CD4-positive, alpha-beta T cell treated with Interferon gamma for 1 hour (primary cell): ENCODE results near the gene PLD1.
"Not testable (repeated sequence)": the region's sequence is repeated elsewhere in the genome, so short reads cannot be mapped to it uniquely, and the experiment has no call there.

ENCODE experiments used
- DNase-seq: peaks from one replicate; pipeline ENCODE4 v3.0.0-alpha.2; 2020

The PLD1 gene

DNA sequence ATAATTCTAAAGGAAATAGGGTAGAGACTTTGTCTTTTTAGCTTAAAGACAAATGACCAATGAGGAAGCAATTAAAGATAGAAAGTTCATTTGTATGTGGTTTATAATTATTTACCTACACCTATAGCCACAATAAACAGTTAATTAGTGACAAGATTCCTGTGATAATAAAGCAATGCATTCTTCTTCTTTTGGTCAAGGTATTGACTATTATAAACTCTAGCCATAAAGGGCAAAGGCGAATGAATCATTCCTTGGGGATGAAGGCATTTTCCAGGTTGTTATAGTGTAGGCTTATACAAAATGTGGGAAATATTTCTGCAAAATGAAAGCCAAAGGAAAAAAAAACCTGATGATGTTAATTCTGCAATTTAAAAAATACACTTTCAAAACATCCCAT lies 115.4 kb downstream of the PLD1 start:
- no peak for DNase-seq

DNA sequence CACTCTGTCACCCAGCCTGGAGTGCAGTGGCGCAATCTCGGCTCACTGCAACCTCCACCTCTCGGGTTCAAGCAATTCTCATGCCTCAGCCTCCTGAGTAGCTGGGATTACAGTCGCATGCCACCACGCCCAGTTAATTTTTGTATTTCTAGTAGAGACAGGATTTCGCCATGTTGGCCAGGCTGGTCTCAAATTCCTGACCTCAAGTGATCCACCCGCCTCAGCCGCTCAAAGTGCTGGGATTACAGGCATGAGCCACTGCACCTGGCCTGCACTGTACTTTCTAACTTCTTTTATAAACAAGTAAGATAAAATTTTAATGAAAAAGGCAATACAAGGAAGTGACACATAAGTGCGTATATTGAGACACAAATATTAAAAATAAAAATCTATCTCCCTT lies 117.7 kb downstream of the PLD1 start:
- DNase-seq = not testable (repeated sequence)

DNA sequence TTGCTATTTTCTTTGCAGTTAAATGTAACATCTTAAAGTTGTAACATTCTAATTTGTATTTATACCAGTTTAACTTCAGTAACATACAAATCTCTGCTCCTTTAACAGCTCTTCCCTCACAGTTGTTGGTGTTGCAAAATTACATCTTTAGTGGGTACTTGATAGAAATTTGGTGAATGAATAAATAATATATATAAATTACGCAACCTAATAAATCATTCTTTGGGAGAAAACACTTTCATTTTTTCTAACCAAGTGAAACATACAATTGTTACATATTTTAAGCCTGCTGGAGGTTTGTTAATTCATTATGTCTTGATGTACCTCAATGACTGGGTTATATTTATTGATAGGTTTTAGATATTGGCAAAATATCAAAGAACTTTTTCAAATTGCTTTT lies 118.8 kb downstream of the PLD1 start:
- DNase-seq = no peak

DNA sequence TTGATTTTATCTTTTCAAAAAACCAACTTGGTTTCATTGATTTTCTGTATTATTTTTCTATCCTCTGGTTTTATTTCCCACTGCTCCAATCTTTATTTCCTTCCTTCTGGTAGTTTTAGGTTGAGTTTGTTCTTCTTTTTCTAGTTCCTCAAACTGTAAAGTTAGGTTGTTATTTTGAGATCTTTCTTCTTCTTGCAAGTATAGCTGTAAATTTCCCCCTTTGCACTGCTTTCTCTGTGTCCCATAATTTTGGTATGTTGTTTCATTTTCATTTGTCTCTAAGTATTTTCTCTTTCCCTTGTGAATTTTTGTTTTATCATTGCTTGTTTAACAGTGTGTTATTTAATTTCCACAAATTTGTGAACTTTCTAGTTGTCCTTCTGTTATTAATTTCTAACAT lies 120.0 kb downstream of the PLD1 start:
- DNase-seq = no peak

DNA sequence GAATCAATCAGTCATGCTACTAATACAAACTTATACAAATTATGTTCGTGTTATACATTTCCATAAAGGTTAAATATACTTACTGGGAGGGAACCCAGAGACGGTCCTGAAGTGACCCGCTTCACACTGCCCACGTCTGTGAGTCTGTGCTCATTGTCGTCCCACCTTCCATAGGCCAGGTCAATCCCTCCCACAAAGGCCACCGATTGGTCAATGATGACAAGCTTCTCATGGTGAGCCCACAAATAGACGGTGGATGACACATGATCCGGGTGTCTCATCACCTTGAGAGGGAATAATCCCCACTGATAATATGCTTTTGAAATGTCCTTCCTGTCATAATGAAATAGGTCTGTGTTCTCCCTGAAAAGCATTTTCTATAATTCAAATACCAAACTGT lies 121.7 kb downstream of the PLD1 start:
- DNase-seq = no peak

DNA sequence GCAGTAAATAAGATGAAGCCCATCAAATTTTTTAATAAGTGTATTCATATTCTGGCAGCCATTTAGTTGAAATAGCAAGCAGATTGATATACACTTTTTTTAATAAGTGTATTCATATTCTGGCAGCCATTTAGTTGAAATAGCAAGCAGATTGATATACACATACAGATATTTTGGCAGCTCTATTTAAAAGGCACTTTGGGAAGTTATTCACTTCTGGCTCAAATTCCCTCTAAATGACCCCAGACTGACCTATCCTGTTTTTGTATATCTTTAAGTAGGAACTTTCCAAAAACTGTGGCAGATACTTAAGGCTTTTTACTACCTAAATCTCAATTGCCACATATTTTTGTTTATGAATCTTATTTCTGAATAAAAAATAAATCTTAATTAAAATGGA lies 122.3 kb downstream of the PLD1 start:
- no peak for DNase-seq

DNA sequence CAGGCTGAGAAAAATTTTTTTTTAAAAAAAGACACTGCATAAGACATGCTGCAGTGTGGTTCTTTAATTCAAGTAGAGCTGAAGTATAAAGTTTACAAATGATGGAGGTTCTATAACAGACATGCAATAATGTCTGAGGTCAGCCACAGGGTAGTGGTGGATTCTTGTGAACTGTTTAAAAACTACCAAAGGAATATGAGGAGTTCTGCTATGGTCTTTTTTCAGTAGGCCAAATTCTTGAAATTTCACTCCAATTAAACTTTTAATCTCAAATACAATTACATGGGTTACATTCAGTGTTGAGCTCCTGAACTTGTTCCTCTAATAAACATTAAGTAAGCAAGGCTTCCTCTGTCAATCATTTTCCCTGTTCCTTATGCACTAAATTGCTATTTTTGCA lies 122.7 kb downstream of the PLD1 start:
- DNase-seq = no peak

DNA sequence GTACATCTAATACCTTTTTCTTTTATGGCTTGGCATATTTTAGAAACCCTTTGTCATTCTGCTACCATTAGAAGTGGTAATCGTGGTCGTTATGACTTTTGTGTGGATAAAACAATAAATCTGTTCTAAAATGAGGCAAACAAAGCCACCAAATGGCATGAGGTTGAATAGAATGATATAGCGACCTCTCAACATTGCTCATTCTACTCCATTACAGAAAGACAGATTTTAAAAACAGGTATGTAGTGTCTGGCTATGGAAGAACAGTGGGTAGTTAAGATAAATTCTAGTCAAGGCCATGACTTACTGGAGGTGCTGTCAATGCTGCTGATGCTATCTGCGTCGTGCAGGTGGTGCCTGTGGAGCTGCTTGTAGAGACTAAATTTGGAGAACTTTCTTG lies 123.2 kb downstream of the PLD1 start:
- DNase-seq = no peak

DNA sequence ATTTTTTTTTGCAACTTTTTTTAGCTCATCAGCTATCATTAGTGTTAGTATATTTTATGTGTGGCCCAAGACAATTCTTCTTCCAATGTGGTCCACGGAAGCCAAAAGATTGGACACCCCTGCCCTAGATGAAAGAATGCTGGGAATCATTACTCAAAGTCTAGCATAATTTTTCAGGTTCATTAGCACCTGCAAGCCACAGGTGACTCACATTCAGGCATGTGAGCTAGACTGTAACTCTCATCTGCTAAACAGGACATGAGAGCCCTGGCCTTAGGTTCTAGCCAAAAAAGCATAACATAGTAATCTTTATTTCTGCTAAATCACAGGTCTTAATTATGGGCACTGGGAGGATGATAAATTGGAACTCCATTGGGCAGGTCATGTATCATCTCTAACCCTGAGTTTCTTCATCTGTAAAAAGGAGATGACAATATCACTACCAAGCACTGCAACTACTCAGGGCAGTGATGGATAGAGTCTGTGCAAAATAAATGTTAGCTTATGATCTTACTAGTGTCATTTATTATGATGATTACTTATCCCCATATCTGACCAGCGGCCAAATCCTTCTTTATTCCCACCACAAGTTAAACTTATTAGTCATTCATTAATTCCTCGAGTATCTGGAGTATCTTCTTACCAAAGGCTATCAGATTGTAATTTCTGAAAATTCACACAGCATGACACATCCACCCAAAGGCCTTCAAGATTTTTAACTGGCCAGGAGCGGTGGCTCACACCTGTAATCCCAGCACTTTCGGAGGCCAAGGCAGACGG lies 125.0 kb downstream of the PLD1 start:
- DNase-seq = no peak

DNA sequence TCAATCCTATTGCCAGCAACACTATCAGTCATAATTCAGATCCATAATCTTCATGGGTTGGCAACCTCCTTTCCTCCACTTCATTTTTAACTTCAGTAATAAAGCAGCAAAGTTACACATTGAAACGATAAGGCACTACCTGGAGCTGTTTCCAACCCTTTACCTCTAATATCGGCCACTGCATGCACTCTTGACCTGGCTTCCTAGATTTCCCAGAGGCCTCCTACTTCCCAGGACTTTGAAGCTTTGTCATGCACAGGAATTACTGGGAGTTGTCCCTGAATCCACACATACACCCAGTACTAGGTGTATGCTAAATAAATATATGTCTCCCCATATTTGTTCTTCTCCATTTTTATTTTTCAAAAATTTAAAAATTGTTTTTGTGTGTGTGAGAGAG lies 126.1 kb downstream of the PLD1 start:
- DNase-seq = no peak

DNA sequence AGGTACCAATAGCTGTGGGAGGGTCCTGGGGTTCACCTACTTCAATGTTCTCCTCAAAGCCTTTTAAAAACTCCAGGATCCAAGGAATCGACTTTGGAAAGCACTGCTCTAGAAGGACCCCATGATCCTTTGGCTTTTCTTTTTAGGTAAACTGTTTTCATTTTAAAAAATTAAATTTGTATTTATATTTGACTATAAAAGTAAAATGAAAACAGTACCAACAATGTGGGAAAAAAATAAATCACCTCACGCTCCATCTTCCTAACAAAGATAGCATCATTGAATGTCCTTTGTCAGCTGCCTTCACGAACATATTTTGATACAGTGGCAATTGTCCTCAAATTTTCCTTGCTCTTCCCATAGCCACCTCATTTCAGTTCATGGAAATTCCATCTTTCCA lies 127.5 kb downstream of the PLD1 start:
- no peak for DNase-seq

DNA sequence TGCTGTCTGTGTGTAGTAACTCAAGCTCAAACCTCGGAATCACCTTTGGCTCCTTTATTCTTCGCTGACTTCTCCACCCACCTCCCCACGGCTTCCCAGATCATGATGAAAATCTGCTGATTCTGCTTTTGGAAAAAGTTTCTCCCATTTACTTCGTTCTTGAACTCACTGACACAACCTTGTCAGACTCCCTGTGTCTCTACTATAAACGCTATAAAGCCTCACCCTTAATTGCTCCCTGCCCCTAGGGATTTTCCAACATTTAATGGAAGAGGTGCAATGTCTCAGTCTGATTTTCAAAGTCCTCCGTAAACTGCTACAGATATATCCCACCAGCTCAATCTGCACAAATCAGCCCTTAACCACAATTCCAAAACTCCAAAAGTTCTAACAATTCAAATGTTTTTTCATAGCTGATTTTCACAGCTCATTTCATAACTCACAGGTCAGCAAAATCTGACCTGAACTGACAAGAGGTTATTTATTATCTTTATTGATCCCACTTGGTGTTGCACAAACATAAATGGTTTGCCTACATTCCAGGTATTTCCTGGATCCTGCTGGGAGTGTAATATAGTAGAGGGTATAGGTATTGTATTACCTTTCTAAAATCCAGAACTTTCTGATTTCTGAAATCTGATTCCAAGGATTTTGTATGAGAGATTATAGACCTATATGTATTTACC lies 129.4 kb downstream of the PLD1 start:
- no peak for DNase-seq

DNA sequence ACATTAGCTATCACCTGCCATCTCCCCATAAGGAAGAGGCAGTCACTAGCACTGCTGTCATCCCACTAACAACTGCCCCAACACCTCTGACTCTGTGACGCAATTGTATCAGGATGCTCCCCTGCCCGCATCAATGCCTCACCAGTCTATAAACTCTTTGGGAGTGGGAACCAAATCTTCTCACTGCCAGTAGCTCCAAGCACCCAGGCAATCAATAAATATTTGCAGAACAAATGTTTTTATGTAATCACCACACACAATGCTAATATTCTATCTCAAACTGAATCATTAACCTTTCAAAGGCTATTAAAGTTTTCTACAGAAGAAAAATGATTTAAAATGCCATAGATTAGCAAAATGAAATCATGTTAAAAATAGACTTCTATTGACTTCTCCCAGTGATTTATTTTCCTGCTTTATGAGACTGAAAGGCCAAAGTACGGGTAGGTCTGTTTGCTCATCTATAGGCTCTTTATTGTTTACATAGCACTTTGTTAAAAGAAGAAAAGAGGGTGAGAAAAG lies 131.3 kb downstream of the PLD1 start:
- no peak for DNase-seq

DNA sequence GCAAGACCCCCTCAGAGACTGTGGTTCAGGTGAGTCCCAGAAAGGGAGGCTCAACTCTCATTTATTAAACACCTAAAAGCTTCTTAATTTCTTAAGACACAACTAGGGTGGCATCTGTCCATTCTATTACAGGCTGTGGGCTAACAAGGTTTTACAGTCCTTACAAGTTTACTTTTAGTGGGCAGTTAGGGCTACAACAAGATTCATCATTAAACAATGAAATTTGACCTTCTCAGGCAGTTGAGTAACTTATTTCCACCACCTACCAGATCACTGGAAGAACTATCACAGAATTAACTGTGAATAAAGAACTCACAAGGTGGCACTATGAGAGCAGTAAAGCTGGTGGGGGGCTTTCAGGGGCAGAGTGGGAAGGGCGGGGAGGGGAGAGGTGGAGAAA lies 132.6 kb downstream of the PLD1 start:
- no peak for DNase-seq

DNA sequence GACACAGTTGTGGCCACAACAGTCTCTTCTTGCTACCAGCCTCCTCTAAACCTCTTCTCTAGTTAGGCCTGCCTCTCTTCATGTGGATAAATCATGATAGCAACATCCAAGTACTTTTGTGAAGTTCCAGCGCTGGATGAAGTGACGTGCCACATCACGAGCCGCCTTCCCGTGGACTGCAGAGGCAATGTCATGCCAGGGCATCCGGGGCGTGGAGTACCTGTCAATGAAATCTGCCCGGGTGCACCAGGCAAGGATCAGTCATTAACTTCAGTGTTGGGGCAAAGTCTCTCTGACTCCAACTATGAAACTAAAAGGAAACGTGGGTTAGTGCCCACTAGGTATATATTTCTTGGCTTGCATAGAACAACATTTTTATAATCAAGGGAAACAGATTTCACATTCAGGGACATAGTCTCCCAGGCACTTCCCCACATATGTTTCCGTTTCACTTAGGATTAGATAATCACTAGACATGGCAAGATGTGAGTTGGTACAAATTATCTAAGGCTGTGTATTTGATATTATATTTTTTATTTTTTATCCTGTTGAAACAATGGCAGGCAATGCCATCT lies 133.6 kb downstream of the PLD1 start:
- DNase-seq = no peak

DNA sequence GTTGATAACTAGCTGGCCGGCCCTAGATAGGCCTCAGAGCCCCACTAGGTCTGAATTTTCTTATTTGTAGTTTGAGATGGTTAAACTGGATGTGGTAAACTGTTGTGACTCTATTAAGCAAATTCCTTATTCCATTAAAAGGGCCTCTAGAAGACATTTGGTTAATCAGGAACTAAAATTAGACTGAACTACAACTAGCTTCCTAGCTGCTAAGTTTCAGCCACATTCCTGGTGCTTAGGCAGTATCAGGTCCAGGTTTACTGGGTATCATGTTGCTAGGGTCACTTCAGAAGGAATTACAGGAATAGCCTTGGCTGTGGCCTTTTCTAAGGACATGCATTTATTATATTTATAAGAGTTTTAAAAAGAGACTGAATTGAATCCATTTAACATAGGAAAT lies 136.3 kb downstream of the PLD1 start:
- no peak for DNase-seq

DNA sequence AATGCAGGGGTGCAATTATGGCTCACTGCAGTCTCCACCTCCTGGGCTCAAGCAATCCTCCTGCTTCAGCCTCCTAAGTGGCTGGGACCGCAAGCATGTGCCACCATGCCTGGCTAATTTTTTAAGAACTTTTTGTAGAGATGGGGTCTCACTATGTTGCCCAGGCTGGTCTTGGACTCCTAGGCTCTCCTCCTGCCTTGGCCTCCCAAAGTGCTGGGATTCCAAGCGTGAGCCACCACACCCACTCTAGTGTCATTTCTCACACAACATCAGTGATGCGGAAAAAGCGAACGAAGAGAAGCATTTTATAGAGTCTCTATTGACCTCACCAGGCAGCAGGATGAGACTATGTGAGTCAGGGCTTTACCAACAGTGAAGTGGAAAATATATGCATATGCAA lies 137.7 kb downstream of the PLD1 start:
- no peak for DNase-seq

DNA sequence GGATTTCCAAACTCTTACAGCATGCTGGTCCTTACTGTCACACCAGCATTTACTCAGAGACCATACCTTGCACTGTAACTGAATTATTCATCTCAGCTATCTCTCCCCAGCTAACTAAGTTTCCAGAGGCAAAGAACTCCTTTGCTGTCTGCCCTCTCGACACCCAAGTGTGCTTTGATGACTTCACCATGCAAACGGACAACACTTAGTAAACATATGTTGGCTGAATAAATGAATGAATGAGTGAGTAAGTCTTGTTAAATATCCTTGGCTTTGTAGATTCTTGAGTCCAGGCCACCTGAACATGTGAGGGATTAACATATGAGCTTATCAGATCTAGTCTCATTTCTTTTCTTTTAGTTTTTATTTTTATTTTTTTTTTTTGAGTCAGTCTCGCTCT lies 138.2 kb downstream of the PLD1 start:
- no peak for DNase-seq

DNA sequence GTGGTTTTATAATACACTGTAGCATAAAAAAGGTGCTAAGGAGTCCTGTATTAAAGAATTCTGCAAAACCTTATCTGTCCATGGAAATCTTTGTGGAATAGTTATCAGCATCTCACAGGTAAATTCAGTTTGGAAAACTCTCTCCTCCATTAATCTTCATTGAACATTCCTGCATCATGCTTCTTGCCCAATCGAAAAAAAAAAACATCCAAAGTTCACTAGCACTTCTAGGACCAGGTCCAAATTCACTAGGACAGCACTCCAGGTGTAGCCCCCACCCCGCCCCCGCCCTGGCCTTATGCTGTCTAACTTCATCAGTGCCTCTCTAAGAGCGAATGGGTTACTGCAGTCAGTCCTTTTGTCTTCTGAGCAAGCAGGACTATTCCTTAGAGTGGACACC lies 138.6 kb downstream of the PLD1 start:
- DNase-seq = no peak

DNA sequence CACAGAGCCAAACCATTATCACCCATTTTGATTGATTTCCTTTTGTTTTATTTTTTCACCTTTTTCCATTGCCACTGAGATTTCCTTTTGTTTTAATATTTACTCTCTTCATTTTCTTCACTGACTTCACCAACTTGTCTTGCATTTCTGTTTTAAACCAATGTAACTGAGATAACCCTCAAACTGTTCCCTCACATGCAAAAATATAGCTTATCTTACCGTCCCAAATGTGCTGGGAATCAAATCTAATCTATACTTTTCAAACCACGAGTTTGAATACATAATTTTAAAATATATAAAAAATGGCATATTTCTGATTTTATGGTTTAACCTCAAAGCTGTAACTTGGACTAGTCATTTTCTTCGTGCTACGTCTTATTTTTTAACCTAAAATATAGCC lies 143.8 kb downstream of the PLD1 start:
- no peak for DNase-seq

DNA sequence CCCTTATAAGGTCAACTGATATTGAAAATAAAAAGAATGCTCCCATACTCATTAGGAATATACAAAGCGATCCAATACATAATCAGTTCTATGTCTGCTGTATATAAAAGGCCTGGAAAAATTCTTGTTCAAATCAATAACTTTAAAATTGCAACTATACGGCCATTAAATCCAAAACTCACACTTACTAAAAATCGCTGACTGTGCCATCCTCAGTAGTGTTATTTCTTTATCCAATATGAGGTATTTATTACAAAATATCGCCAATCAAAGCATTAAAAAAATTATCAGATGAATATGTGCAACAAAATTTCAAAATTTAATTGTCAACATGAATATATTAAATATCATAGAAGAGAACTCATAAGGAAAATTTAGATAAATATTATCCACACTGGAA lies 146.5 kb downstream of the PLD1 start:
- DNase-seq = no peak

DNA sequence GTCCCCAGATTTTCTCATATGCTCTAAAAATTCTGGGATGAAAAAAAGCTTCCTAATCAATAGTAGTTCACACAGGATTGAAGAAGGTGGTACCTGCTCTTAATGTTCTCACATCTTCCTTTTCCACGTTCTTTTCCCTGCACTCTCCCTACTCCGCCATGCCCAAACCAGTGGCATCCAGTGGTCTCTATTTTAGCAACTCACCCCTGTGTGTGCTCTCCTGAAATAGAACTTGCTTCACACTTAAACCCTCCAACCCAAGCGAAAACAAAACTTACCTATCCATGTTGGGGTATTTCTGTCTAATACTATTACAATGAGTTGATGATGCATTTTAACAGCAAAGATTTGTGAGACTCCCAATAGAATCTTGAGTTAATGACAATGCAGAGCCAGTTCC lies 148.8 kb downstream of the PLD1 start:
- no peak for DNase-seq

DNA sequence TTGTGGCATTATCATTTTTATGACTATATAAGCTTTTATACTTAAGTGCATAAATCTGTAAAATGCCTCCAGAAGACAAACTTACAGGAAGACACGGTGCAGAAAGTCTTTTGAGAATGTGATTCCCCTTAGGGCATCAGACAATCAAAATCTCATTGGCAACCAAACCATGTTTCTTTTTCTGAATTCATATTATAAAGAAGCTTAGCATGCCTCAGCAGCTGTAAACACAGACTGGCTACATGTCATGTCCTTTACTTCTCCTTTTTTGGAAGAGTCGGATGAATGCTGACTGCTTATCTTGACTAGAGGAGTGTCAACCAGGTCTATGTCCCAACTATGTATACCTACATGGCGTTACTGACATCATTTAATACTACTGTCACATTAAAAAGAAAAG lies 150.1 kb downstream of the PLD1 start:
- DNase-seq = no peak

DNA sequence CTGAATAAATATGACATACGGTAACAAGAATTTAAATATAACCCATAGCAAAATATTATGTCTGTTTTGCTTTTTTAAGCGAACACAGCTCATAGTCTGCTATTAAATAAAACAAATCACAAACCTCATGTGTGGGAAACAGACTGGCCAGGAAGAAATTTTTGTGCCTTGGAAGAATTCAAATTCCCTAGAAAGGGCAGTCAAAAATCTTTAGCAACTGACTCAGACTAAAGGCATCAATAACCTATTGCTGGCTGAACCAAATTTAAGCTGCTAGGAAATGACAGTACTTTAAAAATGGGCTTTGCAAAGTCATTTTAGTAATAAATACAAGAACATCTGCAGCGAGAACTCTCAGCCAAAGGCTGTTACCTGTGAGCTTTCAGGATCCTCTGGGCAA lies 151.4 kb downstream of the PLD1 start:
- DNase-seq = no peak
